Renal cortex interstitium (tissue), 11 donors: Measurements from ENCODE around the gene SMIM23. TPM values are rescaled to one million over a fixed set of nuclear protein-coding genes. Genes with fewer than 3 reads are reported as not detected.
"Not testable (repeated sequence)": the region's sequence is repeated elsewhere in the genome, so short reads cannot be mapped to it uniquely, and the experiment has no call there.

Experiments
- DNase-seq, 11 donors: peaks; one replicate each; pipeline ENCODE4 v3.0.0-alpha.2; 2013; ENCODE audit warnings: low read depth in 9 of 11, low spot score in 4 of 11; ENCODE audit errors: extremely low read depth in 1 of 11
- polyA plus RNA-seq, 3 donors: library from polyadenylated mRNA; unstranded; fragments of 120-200 nt; gene quantifications; one replicate each; pipeline ENCODE4 v1.2.1, GENCODE V29; 2013; ENCODE audit not compliant: insufficient read length in 3 of 3

Gene SMIM23
- polyA plus RNA-seq, 3 donors, result not detected

GRCh38 chr5:171766875-171767274 lies 18.7 kb upstream of the SMIM23 start:
- DNase-seq, result no peak

- DNase-seq, result no peak
Observed at GRCh38 chr5:171770153-171770552, 15.5 kb upstream of the SMIM23 start.

DNA sequence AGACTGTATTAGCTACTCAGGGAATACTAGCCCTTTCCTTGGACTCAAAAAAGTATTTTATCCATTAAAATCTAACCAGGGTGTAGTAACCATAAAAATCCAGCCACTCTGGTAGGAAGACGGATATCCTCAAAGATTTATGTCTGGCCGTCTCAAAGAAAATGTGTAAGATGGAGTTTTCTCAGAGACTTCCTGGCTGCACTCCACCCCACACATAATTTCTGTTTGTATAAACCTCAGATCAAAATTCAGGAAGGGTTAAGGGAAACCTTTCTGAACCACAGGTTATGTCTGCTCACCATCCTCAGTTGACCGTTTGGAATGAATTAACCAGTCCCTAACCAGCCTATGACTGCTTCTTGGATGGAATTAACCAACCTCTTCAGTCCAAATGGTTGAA lies 13.8 kb upstream of the SMIM23 start:
- no peak for DNase-seq

- no peak for DNase-seq
Observed at GRCh38 chr5:171773106-171773505, 12.5 kb upstream of the SMIM23 start.

GRCh38 chr5:171774418-171774817 lies 11.2 kb upstream of the SMIM23 start:
- DNase-seq, result no peak

- no peak for DNase-seq
Observed at GRCh38 chr5:171776213-171776612, 9.4 kb upstream of the SMIM23 start.

- peak in 5 of 11 donors; percentile 13 to 49 (median 18) for DNase-seq
Observed at GRCh38 chr5:171776770-171777759, 8.6 kb upstream of the SMIM23 start.

- not testable (repeated sequence) for DNase-seq
Observed at GRCh38 chr5:171781744-171782143, 3.9 kb upstream of the SMIM23 start.

- DNase-seq, result no peak
Observed at GRCh38 chr5:171782332-171782966, 3.2 kb upstream of the SMIM23 start.

- no peak for DNase-seq
Observed at GRCh38 chr5:171783051-171783450, 2.6 kb upstream of the SMIM23 start.

- no peak for DNase-seq
Observed at GRCh38 chr5:171789353-171789752, 3.7 kb downstream of the SMIM23 start.

DNA sequence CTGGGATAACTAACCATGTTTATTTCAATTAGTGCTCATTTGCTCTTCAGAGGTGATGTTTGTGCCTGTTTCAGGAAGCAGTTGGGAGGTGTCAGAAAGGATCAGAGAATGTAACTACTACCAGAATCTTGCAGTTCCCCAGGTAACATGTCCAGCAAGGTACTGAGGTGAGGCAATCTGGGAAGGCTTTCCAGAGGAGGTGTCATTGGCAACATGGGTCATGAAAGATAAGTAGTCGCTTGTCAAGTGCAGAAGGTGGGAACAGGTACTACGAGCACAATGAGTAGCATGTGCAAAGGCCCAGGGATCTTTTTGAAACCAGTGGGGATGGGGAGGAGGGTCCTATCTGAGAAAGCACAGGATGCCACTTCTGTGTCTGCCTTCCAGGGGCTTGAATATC lies 4.8 kb downstream of the SMIM23 start:
- no peak for DNase-seq

- DNase-seq, result no peak
Observed at GRCh38 chr5:171794470-171794960, 8.9 kb downstream of the SMIM23 start.

- DNase-seq, result no peak
Observed at GRCh38 chr5:171795381-171795780, 9.8 kb downstream of the SMIM23 start.

DNA sequence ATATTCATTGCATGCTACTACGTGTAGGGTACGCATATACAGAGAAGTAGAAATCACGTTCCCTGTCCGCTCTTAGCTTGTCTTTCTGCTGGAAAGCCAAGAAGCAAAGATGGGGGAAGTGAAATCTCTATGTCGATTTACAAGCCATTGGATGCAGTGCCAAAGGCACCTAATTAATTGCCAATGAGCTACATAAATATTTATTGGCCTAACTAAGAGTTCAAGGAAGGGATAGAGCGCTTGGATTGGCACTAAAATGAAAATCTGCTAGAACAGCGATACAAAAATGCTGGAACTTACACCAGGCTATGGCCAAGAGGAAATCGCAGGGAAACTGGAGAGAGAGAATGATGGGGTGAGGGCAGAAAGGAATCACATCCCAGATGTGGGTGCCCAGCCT lies 10.8 kb downstream of the SMIM23 start:
- no peak for DNase-seq

- no peak for DNase-seq
Observed at GRCh38 chr5:171797543-171797942, 11.9 kb downstream of the SMIM23 start.

GRCh38 chr5:171798418-171798817 lies 12.8 kb downstream of the SMIM23 start:
- DNase-seq, result no peak

GRCh38 chr5:171801839-171802238 lies 16.2 kb downstream of the SMIM23 start:
- no peak for DNase-seq

DNA sequence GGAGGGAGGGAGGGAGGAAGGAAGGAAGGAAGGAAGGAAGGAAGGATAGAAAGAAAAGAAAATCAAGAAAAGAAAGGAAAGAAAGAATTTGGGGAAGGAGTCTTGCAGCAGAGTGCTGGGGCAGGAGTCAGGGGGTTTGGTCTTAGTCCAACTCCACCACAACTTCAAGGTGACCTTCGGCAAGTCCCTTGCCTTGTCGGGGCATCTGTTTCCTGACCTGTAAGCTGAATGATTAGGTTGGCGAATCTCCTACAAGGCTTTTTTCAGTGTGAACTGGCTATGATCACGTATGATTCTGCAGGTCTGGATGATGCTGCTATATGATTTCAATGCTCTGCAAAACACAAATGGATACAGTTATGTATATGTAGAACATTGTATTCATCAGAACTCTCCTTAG lies 20.1 kb downstream of the SMIM23 start:
- DNase-seq, result no peak
